HG03571 (cell line): ENCODE measurements around the gene SLC12A3.

Experiments
- ATAC-seq: cut with Tn5 transposase; IDR thresholded peaks from one replicate; pipeline ENCODE4 v1.9.1; 2021; ENCODE audit not compliant: unreplicated experiment

SLC12A3 gene

DNA sequence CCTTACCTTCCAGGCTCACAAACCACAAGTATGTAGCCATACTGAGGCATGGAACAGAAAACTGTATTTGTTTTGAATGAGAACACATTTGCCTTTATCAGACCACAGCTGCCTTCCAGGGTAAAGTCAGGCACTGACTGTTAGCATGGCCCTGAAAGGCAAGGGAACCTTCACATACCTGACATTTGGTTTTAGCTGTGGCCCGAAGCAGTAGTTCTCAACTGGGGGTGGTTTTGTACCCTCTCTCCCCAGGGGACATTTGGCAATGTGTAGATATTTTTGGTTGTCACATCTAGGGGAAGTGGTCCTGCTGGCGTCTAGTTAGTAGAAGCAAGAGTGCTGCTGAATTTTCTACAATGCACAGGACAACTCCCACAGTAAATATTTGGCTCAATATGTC is 76.1 kb downstream of the SLC12A3 start:
- no peak for ATAC-seq

DNA sequence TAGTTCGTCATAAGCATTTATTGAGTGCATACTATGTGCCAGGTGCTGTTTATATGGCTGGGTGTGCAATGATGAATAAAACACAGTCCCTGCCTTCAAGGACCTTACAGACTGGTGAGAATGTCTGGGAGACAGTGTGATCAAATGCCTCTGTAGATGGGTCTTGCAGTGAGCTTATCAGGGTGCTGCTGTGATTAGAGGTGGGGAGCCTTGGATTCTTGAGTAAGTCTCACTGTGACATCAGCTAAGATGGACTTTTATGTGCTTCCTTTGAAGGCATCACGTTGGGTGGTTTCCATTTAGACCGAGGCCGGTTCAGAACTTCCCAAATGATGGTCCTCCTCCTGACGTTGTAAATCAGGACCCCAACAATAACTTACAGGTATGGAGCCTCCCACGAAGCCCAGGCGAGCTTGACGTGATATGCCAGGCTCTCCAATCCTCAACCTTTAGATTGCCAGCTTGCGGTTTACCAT is 76.9 kb downstream of the SLC12A3 start:
- ATAC-seq: no peak

DNA sequence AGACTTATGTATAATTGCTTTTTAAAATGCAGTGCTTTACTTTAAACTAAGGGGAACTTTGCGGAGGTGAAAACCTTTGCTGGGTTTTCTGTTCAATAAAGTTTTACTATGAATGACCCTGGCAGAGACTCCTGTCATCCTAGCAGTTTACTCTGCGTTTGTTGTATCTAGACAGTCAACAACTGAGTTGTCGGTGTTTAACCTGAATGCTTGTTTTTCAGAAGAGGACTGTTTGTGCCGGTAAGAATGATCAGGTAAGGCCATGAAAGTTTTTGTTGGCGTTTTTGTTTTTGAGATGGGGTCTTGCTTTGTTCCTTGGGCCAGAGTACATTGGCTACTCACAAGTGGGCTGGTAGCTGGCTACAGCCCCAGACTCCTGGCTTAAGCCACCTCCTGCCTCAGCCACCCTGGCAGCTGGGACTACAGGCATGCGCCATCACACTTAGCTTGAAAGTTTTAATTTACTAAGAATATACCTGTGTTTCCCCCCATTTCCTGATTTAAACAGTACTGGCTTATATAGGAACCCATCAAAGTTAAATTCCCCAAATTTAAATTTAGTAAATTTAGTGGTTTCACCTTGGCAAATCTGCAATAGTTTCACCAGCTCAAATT is 78.9 kb downstream of the SLC12A3 start:
- ATAC-seq: no peak

DNA sequence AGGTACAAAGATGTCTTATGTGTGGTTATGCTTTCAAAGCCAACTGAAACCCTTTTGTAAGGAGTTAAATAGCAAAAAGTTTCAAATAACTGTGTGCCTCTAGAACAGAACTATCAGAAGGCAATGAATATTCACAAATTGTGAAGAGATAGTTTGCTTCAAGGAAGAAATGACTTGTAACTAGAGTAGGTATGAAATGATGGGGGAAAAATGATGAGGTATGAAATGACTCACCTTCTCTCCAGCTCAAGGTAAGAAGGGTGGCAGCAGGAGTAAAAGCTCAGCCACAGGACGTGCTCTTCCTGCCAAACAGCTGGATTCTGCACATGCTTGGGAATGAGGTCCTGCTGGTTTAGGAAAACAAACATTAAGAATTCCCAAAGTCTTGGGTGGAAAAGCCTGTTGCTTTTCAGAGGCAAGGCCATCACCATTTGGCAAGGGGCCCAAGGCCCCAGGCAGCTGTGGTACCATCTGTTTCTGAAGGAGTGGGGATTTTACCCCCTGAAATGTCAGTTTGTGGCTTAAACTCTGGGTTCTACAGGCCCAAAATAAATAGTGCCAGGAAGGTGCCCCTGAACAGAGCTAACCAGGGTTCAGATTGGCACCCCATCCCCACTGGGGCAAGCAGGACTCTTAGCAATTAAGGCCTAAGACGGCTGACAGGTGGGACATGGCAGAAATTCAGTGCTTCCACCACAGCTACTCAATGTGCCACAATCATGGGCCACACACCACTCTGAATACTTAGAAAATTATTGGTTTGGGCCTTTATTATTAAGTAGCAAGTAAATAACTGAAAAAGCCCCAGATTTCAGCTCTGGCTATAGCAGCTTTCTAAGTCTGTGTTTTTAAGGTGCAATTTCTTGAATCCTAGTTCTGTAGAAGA is 80.2 kb downstream of the SLC12A3 start:
- no peak for ATAC-seq

DNA sequence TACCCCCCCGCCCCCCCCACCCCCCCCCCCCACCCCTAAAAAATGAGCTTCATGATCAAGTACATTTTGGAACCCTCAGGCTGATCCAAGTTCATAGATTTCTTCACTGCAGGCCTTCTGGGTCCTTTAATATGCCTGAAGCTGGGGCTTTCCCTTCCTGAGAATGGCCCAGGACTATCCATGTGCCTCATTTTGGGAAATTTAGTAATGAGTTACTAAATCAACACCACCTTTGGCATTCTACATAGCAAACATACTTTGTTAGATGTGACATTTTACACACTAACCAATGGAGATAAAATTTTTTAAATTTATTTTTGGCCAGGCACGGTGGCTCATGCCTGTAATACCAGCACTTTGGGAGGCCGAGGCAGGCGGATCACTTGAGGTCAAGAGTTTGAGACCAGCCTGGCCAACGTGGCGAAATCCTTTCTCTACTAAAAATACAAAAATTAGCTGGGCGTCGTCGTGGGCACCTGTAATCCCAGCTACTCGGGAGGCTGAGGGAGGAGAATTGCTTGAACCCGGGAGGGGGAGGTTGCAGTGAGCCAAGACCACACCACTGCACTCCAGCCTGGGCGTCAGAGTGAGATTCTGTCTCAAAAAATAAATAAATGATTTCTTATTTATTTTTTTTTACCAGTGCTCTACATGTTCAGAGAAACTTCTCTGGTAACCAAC is 81.0 kb downstream of the SLC12A3 start:
- no peak for ATAC-seq

DNA sequence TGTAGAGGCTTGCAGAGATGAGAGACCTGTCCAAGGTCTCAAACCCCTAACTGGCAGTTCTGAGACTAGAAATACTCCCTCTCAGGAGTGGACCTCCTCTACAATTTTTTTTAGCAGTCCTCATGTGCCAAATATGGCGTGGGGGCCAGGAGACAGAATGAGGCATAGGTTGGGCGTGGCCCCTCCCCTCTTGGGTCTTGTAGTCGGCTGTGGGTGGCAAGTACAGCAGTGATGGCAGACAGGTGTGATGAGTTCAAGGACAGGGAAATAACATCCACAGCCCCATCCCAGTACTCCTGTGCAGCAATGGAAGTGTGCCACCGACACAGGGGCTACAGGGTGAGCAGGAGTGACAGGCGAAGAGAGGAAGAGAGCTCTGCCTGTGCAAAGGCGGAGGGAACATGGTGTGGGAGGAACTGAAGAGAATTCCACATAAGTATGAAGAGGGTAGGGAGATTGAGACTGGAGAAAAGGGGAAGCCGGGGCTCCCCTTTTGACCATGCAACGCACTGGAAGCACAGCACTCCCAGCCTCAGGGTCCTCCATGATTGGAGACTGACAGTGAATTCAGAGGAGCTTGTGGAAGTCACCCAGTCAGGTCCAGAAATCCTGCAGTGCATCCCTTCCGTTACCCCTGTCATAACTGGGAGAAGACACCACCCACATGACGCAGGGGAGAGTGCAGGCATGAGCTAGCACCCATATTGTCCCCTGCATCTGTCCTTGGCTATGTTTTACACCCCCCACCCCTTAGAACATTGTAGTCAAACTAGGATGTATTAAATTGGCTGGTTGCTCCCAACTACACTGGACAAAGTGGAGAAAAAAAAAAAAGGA is 82.0 kb downstream of the SLC12A3 start:
- no peak for ATAC-seq

DNA sequence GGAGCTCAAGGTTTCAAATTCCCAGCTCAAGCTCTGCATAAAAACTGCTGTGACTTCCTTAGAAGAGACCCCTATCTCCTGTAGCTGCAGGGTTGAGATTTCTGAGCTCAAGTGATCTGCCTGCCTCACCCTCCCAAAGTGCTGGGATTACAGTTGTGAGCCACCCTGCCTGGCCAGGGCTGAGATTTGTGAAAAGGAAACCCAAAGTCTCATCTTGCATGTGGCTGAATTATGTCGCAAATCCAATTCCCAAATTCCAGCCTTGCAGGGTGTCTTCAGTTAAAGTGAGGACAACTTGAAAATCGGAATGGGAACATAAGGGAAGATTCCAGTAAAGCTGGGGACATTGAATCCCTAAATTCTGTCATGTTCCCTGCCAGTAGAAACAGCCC is 82.6 kb downstream of the SLC12A3 start:
- ATAC-seq: no peak

DNA sequence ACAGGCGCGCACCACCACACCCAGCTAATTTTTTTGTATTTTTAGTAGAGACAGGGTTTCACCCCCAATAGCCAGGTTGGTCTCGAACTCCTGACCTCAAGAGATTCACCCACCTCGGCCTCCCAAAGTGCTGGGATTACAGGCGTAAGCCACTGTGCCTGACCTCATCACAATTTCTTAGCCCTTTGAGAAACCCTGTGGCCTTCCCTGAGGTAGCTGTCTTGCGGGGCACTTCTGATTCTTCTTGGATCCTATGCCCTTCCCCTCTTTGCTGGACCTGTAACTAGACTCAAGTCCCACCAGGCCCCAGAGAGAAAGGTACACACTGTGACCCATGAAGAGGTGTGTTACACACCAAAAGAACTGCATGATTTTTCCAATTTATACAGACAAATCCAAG is 83.2 kb downstream of the SLC12A3 start:
- no peak for ATAC-seq

DNA sequence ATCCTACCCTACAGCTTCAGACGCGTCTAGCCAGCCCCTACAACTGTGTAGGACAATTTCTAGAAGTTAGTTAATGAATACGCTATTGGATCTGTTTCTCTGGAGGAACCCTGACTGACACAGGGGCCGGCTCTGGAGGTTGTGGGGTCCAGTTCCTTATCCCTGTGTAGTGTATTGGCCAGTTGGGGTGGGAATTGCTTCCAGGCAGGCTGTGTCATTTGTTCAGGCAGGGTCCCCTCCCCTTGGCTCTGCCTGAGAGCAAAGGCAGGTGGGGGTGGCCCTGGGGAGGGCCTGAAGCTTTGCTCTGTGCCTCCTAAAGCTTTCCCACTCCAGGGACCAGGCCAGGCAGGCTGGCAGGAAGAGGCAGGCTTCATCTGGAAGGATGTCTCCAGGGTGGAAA is 85.0 kb downstream of the SLC12A3 start:
- no peak for ATAC-seq

DNA sequence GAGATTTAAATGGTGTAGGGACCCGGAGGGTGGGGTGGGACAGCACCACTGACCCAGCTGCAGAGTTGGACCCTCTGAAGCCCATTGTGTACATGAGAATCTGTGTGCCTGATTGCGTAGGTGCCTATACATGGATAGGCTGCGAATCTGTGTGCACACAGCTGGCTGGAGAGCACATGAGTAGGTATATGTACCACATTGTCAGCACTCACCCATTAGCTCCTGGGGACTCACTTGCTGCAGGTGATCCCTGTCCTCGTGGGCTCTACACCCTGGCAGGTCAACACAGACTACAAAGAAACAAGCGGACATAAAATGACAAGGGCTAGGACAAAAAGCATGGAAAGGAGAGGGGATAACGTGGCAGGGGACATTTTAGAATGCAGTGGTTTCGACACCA is 85.4 kb downstream of the SLC12A3 start:
- no peak for ATAC-seq

DNA sequence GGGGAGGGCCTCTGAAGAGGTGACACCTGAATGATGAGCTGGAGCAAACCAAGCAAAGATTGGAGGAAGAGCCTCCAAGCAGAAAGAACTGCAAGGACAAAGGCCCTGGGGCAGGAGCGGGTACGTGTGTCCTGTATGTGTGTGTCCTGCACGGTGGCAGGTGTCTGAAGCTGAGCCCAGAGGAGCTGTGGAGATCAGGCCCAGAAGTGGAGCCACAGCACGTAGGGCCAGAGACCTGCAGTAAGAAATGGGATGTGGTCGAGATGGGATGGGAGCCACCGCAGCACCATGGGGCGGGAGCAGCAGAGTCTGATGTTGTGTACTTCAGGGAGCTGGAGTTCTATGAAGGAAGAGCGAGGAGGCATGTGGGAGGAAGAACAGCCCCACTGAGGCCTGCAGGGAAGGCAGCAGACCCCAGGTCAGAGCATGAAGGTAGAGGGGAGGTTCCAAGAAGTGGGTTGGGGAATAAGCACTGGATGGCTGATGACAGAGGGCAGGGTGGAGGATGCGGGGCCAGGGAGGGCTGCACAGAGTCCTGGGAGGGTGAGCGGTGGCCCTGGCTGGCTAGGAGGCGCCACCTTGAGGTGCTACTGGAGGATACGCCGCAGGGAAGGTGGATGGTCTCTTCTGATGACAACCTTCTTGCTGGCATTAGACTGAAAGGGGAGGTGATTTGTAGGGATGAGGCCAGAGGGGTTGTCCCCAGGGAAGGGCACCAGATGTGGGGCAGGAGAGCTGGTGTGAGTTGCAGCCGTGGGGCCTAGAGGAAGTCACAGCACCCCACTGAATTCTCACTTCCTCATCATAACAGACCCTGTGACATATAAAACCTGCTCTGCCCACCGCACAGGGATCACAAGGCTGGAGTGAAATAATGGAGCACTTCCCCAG is 86.1 kb downstream of the SLC12A3 start:
- peak; percentile 46 for ATAC-seq

DNA sequence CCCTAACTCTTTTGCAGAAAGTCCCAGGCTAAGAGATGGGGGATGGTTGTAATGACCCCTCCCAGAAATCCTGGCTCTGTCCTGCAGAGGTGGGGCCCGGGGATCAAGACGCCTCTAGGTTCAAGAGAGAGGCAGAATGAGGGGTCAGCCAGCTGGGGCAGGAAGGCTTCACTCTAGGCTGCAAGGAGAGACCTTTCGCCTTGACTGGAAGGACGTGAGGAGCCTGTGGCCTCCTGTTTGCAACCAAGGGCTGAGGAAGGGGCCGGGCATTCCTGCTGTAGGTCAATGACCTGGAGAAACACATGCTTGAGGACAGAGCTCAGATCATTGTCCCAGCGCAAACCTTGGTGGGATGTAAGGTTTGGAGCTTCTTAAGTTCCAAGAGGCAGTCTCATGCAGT is 88.0 kb downstream of the SLC12A3 start:
- ATAC-seq: no peak

DNA sequence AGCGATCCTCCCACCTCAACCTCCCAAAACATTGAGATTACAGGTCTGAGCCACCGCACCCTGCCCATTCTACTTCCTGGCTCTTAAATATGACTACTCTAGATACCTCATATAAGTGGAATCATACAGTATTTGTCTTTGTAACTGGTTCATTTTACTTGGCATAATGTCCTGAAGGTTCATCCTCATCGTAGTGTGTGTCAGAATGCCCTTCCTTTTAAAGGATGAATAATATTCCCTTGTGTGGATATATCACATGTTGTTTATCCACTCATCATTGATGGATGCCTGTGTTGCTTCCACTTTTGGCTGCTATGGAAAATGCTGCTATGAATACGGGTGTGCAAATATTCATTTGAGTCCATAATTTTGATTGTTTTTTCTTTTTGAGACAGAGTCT is 91.1 kb downstream of the SLC12A3 start:
- no peak for ATAC-seq

DNA sequence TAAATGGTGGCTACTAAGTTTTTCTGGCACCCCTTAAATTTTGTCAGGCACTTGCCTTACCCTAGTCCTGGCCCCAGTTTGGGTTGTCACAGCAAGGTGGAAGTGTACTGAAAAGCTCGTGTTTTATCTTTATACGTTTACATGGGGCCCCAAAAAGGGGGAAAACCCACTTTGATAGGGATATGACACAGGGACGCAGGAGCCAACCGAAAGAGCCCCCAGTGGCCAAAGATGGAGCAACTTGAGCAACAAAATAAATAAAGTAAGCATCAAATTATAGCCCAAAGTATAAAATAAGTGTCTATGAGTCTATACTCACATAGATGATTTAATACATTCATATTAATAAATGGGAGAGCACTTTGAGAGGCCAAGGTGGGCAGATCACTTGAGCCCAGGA is 91.7 kb downstream of the SLC12A3 start:
- ATAC-seq: no peak

DNA sequence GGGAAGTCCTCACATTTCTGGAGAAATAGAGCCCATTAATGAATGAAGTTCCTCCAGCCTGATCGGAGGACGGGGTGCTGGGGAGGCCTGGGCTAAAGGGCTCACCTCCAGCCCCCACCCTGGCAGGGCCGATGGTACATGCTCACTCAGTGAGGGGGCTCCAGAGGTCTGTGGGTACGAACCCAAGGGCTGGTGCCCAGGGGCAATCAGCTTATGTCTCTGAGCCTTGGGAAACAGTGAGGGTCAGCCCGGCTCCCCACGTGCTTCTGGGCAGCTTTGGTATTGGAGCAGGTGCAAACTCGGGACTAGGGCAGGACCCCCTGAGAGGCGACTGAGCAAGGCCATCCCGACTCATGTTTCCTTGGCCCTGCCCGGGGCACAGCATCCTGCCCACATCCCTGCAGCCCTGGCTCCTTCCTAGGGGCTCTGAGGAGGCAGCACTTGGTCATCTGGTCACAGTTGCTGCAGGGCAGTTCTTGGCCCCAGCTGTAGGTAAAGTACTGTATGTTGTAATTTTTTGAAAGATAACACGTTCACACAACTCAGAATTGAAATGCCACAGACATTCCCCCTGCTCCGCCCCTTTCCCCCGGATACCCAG is 95.8 kb downstream of the SLC12A3 start:
- ATAC-seq: no peak

DNA sequence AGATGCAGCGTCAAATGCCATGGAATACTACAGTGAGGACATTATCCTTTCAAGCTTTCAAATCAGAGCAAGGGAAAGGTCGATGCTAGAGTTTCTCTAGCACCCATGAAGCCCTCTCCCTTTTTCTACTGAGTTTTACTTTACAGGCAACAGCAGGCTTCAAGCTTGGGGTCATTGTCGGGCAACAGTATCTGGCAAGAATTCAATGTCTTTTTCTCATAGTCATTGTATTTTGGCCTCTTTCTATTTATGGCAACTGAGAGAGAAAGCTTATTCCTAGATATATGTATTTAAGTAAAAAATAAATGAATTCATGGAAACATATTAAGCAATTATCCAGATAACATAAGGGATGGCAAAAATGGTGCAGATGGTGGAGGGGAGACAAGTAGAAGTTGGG is 96.4 kb downstream of the SLC12A3 start:
- no peak for ATAC-seq

DNA sequence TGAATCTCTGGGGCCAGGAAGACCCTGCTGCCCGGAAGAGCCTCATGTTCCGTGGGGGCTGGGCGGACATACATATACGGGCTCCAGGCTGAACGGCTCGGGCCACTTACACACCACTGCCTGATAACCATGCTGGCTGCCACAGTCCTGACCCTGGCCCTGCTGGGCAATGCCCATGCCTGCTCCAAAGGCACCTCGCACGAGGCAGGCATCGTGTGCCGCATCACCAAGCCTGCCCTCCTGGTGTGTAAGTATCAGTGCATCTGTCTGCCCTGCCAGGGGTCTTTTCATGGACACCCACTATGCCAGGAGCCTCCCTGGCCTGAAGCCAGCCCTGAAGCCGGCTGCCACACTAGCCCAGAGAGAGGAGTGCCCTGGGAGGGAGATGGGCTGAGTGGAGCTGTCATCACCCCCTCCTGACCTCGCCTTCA is 96.9 kb downstream of the SLC12A3 start, which contains the start of gene CETP:
CETP (plus strand) TSS at position 100 of the 431 bp plus-strand sequence; CDS start at position 130, 30 bp downstream.
- no peak for ATAC-seq

DNA sequence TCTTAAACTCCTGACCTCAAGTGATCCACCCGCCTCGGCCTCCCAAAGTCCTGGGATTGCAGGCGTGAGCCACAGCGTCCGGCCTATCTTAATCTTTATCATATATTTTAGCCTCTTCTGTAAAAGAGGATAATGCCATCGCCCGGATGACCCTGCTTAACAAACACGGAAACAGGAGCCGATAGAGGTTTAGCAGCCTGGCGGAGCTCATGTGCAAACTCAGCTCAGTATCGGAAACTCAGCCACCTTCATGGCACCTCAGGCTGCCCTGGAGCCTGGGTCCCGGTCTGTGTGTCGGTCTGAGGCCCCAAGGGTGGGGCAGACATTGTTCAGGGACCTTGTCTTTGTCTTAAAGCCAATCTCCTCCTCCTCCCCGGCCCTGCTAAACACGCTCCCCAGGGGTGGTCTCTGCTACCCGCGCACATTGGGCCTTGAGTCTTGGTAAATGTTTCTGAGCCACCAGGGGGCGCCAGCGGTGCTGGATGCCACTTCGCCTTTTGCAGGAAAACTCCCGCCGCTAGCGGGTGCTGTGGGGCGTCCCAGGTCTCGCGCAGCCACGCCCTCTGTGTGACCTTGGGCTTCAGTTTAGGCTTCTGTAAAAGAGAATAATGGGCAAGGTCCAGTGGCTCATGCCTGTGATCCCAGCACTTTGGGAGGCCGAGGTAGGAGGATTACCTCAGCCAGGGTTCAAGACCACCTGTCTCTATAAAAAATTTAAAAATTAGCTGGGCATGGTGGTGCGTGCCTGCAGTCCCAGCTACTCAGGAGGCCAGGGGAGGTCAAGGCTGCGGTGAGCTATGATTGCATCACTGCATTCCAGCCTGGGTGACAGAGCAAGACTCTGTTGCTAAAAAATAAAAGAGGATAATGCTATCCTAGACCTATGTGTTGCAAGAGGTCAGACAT is 99.5 kb downstream of the SLC12A3 start:
- no peak for ATAC-seq
